ENCODE data around the gene SSBP4. TPM values are rescaled to one million over a fixed set of nuclear protein-coding genes. Genes with fewer than 3 reads are reported as not detected.

The SSBP4 gene
- total RNA-seq, 1 experiment from 2014 or later = 164 TPM

DNA sequence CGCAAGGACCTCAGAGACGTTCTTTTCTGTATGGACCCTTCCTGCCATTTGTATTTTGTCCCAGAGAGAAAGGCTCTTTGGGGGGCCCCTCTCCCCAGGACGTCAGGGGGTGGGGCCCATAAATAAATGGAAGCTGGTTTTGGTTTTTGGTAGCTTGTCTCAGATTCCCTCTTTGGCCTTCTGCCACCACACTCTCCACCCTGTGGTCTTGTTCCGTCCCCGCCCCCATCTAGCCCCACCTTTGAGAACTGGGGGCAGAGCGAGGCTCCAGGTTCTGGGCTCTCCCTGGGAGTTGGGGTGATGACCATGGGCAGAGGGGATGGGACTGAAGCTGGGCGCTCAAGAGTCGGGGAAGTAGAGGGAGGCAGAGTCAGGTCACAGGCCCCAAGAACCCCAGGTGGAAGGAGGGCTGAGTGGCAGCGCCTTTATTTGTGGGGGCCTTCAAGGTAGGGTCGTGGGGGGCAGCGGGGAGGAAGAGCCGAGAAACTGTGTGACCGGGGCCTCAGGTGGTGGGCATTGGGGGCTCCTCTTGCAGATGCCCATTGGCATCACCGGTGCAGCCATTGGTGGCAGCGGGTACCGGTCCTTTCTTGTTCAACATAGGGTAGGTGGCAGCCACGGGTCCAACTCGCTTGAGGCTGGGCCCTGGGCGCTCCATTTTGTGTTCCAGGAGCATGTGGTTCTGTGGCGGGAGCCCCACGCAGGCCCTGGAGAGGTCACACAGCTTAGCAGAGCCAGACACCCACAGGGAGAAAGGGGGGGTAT lies 15.4 kb downstream of the SSBP4 start:
- Histone ChIP-seq H3K9me3 (ENCODE audit: control insufficient read depth in 1 of 2, insufficient read depth in 1 of 2, low read depth in 1 of 2, low read length in 2 of 2) (no peaks in the 10 kb centered on the region), H3K9me2 (ENCODE audit: insufficient read depth) (no peaks in the 10 kb centered on the region), H3K4me2 (ENCODE audit: low read length) (no peak overlapping the region), H3K36me3 (ENCODE audit: control insufficient read depth in 1 of 2, insufficient read depth in 2 of 2, low read length in 2 of 2) (peaks cover 3 to 8% of the 10 kb centered on the region in 2 experiments; a peak in 2 of 4 replicates), H4K20me1 (ENCODE audit: insufficient read depth) (no peaks in the 10 kb centered on the region), H3K4me1 (ENCODE audit: control insufficient read depth in 1 of 2, insufficient read depth in 2 of 2, low read length in 2 of 2) (peaks cover 15 to 39% of the 10 kb centered on the region in 2 experiments), H3K79me2 (ENCODE audit: insufficient read depth, low read length) (peaks cover 9% of the 10 kb centered on the region; the same call in 1 of the 2 replicates), H3K27ac (ENCODE audit: low read depth, low read length) (peak overlapping the region; percentile 38), H3K9ac (ENCODE audit: low read length) (no peak overlapping the region), H3K27me3 (ENCODE audit: insufficient read depth, low read length) (no peaks in the 10 kb centered on the region), H3K4me3 (replicated peaks in 1 of 2; ENCODE audit: low read depth in 1 of 2, low read length in 2 of 2) (no peak overlapping the region), H2AFZ (ENCODE audit: low read depth, low read length, poor library complexity, severe bottlenecking) (no peak overlapping the region)
- no peak for ATAC-seq
- POLR2A ChIA-PET = interaction anchor here (1.2 kb wide), 1 partner anchor 16 kb away, joined by 6 read pairs; the partner anchor contains the start of gene SSBP4
- BruUV-seq (replicated peaks) = no TSS peak
- CTCF ChIA-PET = no interaction called here
- RAD21 ChIA-PET (ENCODE audit: low non-redundant PET in 1 of 2, low total read pairs in 2 of 2, uncharacterized antibody in 2 of 2, unreplicated experiment in 2 of 2) = no interaction called here
- DNase-seq (ENCODE audit: low read depth, low spot score) = no peak
- no peak for TF ChIP-seq EZH2 (IDR thresholded peaks at IDR 0.05)
- TF ChIP-seq, protein P1, sequence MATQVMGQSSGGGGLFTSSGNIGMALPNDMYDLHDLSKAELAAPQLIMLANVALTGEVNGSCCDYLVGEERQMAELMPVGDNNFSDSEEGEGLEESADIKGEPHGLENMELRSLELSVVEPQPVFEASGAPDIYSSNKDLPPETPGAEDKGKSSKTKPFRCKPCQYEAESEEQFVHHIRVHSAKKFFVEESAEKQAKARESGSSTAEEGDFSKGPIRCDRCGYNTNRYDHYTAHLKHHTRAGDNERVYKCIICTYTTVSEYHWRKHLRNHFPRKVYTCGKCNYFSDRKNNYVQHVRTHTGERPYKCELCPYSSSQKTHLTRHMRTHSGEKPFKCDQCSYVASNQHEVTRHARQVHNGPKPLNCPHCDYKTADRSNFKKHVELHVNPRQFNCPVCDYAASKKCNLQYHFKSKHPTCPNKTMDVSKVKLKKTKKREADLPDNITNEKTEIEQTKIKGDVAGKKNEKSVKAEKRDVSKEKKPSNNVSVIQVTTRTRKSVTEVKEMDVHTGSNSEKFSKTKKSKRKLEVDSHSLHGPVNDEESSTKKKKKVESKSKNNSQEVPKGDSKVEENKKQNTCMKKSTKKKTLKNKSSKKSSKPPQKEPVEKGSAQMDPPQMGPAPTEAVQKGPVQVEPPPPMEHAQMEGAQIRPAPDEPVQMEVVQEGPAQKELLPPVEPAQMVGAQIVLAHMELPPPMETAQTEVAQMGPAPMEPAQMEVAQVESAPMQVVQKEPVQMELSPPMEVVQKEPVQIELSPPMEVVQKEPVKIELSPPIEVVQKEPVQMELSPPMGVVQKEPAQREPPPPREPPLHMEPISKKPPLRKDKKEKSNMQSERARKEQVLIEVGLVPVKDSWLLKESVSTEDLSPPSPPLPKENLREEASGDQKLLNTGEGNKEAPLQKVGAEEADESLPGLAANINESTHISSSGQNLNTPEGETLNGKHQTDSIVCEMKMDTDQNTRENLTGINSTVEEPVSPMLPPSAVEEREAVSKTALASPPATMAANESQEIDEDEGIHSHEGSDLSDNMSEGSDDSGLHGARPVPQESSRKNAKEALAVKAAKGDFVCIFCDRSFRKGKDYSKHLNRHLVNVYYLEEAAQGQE (IDR thresholded peaks at IDR 0.05; ENCODE audit: low read depth) = no peak
- no peak for TF ChIP-seq FOSL1 (IDR thresholded peaks at IDR 0.05; ENCODE audit: low read depth)
- TF ChIP-seq ZNF274 (IDR thresholded peaks at IDR 0.05; ENCODE audit: low read depth, low read length) = no peak
- no peak for TF ChIP-seq RAD21 (IDR thresholded peaks at IDR 0.05; ENCODE audit: low read depth)
- no peak for TF ChIP-seq SIN3A (IDR thresholded peaks at IDR 0.05; ENCODE audit: low read depth)
- TF ChIP-seq, protein P2, sequence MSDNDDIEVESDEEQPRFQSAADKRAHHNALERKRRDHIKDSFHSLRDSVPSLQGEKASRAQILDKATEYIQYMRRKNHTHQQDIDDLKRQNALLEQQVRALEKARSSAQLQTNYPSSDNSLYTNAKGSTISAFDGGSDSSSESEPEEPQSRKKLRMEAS (IDR thresholded peaks at IDR 0.05) = no peak
- TF ChIP-seq, protein P3, sequence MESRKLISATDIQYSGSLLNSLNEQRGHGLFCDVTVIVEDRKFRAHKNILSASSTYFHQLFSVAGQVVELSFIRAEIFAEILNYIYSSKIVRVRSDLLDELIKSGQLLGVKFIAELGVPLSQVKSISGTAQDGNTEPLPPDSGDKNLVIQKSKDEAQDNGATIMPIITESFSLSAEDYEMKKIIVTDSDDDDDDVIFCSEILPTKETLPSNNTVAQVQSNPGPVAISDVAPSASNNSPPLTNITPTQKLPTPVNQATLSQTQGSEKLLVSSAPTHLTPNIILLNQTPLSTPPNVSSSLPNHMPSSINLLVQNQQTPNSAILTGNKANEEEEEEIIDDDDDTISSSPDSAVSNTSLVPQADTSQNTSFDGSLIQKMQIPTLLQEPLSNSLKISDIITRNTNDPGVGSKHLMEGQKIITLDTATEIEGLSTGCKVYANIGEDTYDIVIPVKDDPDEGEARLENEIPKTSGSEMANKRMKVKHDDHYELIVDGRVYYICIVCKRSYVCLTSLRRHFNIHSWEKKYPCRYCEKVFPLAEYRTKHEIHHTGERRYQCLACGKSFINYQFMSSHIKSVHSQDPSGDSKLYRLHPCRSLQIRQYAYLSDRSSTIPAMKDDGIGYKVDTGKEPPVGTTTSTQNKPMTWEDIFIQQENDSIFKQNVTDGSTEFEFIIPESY (IDR thresholded peaks at IDR 0.05; ENCODE audit: extremely low read depth, insufficient replicate concordance, low read length) = no peak
- TF ChIP-seq TCF7L2 (IDR thresholded peaks at IDR 0.05; ENCODE audit: borderline replicate concordance, extremely low read depth, insufficient read depth, insufficient read length) = no peak
- TF ChIP-seq, protein P4, sequence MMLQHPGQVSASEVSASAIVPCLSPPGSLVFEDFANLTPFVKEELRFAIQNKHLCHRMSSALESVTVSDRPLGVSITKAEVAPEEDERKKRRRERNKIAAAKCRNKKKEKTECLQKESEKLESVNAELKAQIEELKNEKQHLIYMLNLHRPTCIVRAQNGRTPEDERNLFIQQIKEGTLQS (IDR thresholded peaks at IDR 0.05) = no peak
- TF ChIP-seq POLR2AphosphoS5 (IDR thresholded peaks at IDR 0.05; ENCODE audit: low read depth, low read length) = no peak; the same call in none of the 2 replicates
- TF ChIP-seq JUND (IDR thresholded peaks at IDR 0.05) = no peak
- TF ChIP-seq YY1 (IDR thresholded peaks at IDR 0.05; ENCODE audit: extremely low read depth, insufficient replicate concordance, low read depth, low read length) = no peak
- no peak for TF ChIP-seq ZFX (IDR thresholded peaks at IDR 0.05)
- intact Hi-C loops (cut with micrococcal nuclease) = no loop called here

Data from HCT116 (cell line).